Activated CD4-positive, alpha-beta T cell treated with anti-CD3 and anti-CD28 coated beads, Interleukin-2, amount 10 ng/mL, durations not matched to agents 7 days and 5 days (primary cell): ENCODE results near the gene FAM209B. TPM values are rescaled to one million over a fixed set of nuclear protein-coding genes. Genes with fewer than 3 reads are reported as not detected.
"Not testable (repeated sequence)": the region's sequence is repeated elsewhere in the genome, so short reads cannot be mapped to it uniquely, and the experiment has no call there.

Experiments used
- CTCF ChIA-PET: fragments of 350-600 bp; sonication (Branson Sonifier 250); formaldehyde crosslinking; loops from one replicate; lab custom pipeline; 2021; ENCODE audit warnings: antibody characterized with exemption; lab: Charles Lee
- POLR2A ChIA-PET: fragments of 350-600 bp; sonication (Branson Sonifier 250); formaldehyde crosslinking; loops from one replicate; lab custom pipeline; 2021; ENCODE audit warnings: antibody characterized with exemption; lab: Charles Lee
- DNase-seq: peaks from one replicate; pipeline ENCODE4 v3.0.0-alpha.2; 2020
- H3K27ac Mint-ChIP-seq: one replicate; pipeline ENCODE4 v1.8.0; 2021; ENCODE audit warnings: mild to moderate bottlenecking, moderate library complexity, mixed read lengths
- H3K27me3 Mint-ChIP-seq: one replicate; pipeline ENCODE4 v1.8.0; 2021; ENCODE audit warnings: mixed read lengths
- H3K36me3 Mint-ChIP-seq: one replicate; pipeline ENCODE4 v1.8.0; 2021; ENCODE audit warnings: low read depth, mixed read lengths
- H3K4me1 Mint-ChIP-seq: one replicate; pipeline ENCODE4 v1.8.0; 2021; ENCODE audit warnings: mixed read lengths
- H3K4me3 Mint-ChIP-seq: one replicate; pipeline ENCODE4 v1.8.0; 2021; ENCODE audit warnings: mild to moderate bottlenecking, moderate library complexity, mixed read lengths
- H3K9me3 Mint-ChIP-seq: one replicate; pipeline ENCODE4 v1.8.0; 2021; ENCODE audit warnings: mixed read lengths
- total RNA-seq, 2 experiments: library from RNA; stranded (reverse); gene quantifications; one replicate each; pipeline ENCODE4 v1.2.3, GENCODE V29; 2021

FAM209B gene
- total RNA-seq, 2 experiments from 2014 or later = 0.89 to 1.9 TPM

DNA sequence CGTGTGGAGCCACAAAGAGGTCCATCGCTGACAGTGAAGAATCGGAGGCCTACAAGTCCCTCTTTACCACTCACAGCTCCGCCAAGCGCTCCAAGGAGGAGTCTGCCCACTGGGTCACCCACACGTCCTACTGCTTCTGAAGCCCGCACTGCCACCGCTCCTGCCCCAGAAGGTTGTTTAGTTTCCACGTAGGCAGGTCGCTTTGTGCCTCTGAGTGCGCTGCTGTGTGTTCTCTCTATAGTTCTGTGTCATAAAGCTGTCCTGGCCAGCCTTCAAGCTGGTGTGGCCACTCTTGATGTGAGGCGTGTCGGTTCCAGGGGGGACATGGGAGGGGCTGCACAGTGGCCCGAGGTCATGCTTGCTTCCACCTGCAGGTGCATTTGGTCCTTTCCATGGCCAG is 14.9 kb upstream of the FAM209B start:
- ChIA-PET CTCF (no interaction called here), POLR2A (no interaction called here)
- Mint-ChIP-seq H3K27ac (no peak overlapping the region), H3K4me1 (peaks cover 13% of the 10 kb centered on the region), H3K4me3 (no peak overlapping the region), H3K9me3 (peaks cover 14% of the 10 kb centered on the region), H3K27me3 (no peaks in the 10 kb centered on the region), H3K36me3 (peaks cover 50% of the 10 kb centered on the region)
- DNase-seq = no peak

DNA sequence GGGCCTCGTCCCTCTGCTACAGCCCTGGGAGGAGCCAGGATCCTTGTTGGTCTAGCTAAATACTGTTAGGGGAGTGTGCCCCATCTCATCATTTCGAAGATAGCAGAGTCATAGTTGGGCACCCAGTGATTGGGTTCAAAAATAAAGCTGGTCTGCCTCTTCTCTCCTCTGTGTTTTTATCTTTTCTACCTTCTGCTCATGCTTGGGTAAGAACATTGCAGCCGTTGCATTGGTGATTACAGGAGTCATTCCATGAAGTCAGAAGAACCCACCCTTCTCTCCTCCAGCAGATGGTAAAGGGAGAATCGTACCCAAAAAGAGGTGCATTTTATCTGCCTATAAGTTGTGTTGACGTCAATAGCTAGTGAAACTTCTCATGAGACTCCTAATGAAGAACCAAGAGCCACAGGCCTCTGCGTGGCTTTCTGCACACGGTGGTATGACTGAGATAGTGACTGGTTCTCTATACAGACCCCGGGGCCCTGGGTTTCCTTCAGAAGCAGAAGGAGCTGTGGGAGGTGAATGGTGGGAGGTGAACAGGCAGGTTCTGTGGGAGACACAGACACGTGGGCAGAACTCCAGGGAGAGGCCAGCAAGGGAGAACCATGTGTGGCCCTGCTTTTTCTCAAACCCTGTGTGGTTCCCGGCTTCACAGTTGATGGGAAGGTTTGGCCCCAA is 14.2 kb upstream of the FAM209B start:
- CTCF ChIA-PET = no interaction called here
- peaks cover 14% of the 10 kb centered on the region for H3K9me3 Mint-ChIP-seq
- H3K27me3 Mint-ChIP-seq = no peaks in the 10 kb centered on the region
- peaks cover 17% of the 10 kb centered on the region for H3K4me1 Mint-ChIP-seq
- H3K36me3 Mint-ChIP-seq = peaks cover 50% of the 10 kb centered on the region
- no peak overlapping the region for H3K4me3 Mint-ChIP-seq
- H3K27ac Mint-ChIP-seq = no peak overlapping the region
- DNase-seq = no peak
- POLR2A ChIA-PET = no interaction called here

DNA sequence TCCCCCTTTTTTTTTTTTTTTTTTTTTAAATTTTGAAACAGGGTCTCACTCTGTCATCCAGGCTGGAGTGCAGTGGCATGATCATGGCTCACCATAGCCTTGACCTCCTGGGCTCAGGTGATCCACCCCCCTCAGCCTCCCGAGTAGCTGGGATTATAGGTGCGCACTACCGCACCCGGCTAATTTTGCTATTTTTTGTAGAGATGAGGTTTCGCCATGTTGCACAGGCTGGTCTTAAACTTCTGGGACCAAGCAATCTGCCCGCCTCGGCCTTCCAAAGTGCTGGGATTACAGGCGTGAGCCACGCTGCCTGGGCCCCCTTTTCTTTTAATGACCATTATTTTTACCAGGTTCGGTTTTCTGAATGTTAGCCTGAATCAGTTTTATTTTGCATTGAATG is 13.5 kb upstream of the FAM209B start:
- Mint-ChIP-seq H3K9me3 (peaks cover 14% of the 10 kb centered on the region), H3K27me3 (no peaks in the 10 kb centered on the region), H3K4me3 (no peak overlapping the region), H3K27ac (no peak overlapping the region), H3K4me1 (peaks cover 17% of the 10 kb centered on the region), H3K36me3 (peaks cover 50% of the 10 kb centered on the region)
- CTCF ChIA-PET = no interaction called here
- no peak for DNase-seq
- POLR2A ChIA-PET = no interaction called here

DNA sequence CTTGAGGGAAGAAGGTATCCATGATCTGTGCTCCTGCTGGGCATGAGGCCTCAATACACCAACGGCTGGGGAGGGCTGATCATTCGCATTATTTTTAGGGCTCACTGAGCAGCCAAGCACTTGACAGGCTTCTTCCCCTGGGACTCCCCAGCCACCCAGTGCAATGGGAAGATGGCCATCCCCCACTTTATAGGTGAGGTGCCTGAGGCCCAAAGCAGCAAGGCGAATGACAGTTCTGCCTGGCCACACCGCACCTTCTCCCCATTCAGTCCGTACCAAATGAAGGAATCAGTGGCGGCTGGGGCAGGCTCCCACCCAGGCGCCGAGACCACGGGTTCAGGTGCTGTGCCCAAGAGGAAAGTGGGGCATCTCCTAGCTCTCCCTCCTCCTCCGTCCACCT is 12.9 kb upstream of the FAM209B start:
- Mint-ChIP-seq H3K27ac (no peak overlapping the region), H3K9me3 (peaks cover 14% of the 10 kb centered on the region), H3K27me3 (no peaks in the 10 kb centered on the region), H3K4me3 (no peak overlapping the region), H3K4me1 (peaks cover 17% of the 10 kb centered on the region), H3K36me3 (peaks cover 50% of the 10 kb centered on the region)
- CTCF ChIA-PET = no interaction called here
- POLR2A ChIA-PET = no interaction called here
- DNase-seq = no peak

DNA sequence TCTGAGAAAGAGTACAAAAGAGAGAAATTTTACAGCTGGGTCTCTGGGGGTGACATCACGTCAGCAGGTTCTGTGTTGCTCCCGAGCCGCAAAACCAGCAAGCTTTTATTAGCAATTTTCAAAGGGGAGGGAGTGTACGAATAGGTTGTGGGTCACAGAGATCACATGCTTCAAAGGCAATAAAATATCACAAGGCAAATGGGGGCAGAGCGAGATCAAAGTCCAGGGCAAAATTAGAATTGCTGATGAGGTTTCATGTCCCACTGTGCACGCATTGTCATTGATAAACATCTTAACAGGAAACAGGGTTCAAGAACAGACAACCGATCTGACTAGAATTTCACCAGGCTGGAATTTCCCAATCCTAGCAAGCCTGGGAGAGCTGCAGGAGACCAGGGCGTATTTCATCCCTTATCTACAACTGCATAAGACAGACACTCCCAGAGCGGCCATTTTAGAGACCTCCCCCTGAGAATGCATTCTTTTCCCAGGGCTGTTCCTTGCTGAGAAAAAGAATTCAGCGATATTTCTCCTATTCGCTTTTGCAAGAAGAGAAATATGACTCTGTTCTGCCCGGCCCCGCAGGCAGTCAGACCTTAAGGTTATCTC is 12.2 kb upstream of the FAM209B start:
- Mint-ChIP-seq H3K4me1 (peaks cover 17% of the 10 kb centered on the region), H3K9me3 (peaks cover 14% of the 10 kb centered on the region), H3K36me3 (peaks cover 50% of the 10 kb centered on the region)
- H3K4me3 Mint-ChIP-seq, H3K27ac Mint-ChIP-seq, H3K27me3 Mint-ChIP-seq, POLR2A ChIA-PET, DNase-seq, CTCF ChIA-PET: not testable (repeated sequence)

DNA sequence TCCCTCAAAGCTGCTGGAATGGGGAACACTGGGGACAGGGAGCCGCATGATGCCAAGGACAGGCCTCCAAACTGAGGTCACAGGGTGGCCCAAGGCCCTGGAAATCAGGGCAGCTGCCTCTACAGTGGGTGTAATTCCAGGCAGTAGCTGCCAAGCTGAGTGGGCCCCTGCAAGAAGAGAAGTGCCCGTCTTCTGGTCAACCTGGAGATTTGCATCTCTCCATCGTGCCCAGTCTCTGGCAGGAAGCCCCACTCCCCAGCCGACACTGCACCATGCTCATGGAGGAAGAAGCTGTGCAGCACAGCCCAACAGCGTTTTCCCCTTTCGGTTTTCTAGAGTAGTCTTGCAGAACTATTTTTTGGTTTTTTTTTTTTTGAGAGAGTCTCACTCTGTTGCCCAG is 10.7 kb upstream of the FAM209B start:
- H3K4me3 Mint-ChIP-seq = no peak overlapping the region
- peaks cover 17% of the 10 kb centered on the region for H3K4me1 Mint-ChIP-seq
- peaks cover 49% of the 10 kb centered on the region for H3K36me3 Mint-ChIP-seq
- no peak overlapping the region for H3K27ac Mint-ChIP-seq
- H3K27me3 Mint-ChIP-seq = no peaks in the 10 kb centered on the region
- CTCF ChIA-PET = interaction anchor here (0.9 to 1.5 kb wide), 3 partner anchors 8 to 19 kb away, joined by 3 to 4 read pairs (median 4); no protein-coding TSS in a partner anchor
- DNase-seq = no peak
- POLR2A ChIA-PET = no interaction called here
- H3K9me3 Mint-ChIP-seq = peaks cover 14% of the 10 kb centered on the region

DNA sequence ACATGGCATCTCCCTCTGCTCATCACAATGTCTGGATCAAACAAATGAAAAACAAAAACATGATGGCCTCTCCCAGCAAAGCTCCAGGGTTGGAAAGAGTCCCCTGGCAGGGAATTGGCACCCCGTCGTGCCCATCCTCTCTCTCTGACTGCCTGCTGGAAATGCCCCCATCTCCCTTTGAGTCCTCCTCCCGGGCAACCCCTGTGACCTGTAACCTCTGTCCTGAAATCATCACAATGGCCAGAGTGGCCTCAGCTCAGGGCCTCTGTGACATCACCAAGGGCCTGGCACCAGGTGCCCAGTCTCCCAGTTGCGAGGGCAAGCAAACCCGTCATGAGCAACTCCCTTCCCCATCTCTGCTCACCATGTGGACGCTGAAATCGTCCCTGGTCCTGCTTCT is 8.6 kb upstream of the FAM209B start, which contains the start of gene FAM209A:
Gene FAM209A, plus strand, starts transcription at position 301 of the 400 bp plus-strand sequence. Its CDS starts 65 bp downstream, at position 366.
- peaks cover 29% of the 10 kb centered on the region for H3K36me3 Mint-ChIP-seq
- H3K27ac Mint-ChIP-seq, H3K4me3 Mint-ChIP-seq, H3K27me3 Mint-ChIP-seq, POLR2A ChIA-PET, CTCF ChIA-PET, DNase-seq: not testable (repeated sequence)
- H3K9me3 Mint-ChIP-seq = peaks cover 14% of the 10 kb centered on the region
- peaks cover 17% of the 10 kb centered on the region for H3K4me1 Mint-ChIP-seq

DNA sequence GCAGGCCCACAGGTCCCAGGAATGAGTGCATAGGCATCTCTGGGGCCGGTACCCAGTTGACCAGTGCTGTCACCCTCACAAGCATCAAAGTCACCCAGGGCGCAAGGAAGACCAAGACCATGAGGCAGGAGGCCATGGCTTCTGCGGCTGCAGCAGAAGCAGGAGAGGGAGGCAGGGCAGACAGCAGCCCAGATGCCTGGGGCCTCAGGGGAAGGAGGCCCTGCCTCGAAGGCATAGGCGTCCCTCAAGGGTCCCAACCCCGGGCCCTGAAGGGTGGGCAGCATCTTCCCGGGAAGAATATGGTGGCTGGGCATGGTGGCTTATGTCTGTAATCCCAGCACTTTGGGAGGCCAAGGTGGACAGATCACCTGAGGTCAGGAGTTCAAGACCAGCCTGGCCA is 5.5 kb upstream of the FAM209B start:
- H3K27ac Mint-ChIP-seq = no peak overlapping the region
- H3K36me3 Mint-ChIP-seq = no peaks in the 10 kb centered on the region

DNA sequence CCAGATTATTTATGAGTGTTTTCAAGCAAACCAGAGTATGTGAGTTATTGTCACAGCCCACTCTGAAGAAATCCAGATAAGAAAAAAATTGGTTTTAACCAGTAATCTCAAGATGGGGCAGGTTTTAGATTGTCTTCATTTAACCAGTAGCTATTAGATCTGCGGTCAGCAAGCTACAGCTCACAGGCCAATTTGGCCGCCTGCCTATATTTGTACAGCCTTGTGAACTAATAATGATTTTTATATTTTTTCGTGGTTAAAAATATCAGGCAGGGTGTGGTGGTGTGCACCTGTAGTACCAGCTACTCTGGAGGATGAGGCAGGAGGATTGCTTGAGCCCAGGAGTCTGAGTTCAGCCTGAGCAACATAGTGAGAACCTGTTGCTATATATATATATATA is 5.0 kb downstream of the FAM209B start:
- ChIA-PET POLR2A (no interaction called here), CTCF (interaction anchor here (1.0 kb wide), 1 partner anchor 13 kb away, joined by 4 read pairs; no protein-coding TSS in a partner anchor)
- no peak overlapping the region for H3K27ac Mint-ChIP-seq
- H3K27me3 Mint-ChIP-seq = no peaks in the 10 kb centered on the region
- H3K4me1 Mint-ChIP-seq = peaks cover 14% of the 10 kb centered on the region
- H3K4me3 Mint-ChIP-seq = no peak overlapping the region
- no peaks in the 10 kb centered on the region for H3K36me3 Mint-ChIP-seq
- no peaks in the 10 kb centered on the region for H3K9me3 Mint-ChIP-seq
- DNase-seq = no peak

More for the DNA sequence above, 5.5 kb upstream of the FAM209B start:
- CTCF ChIA-PET = no interaction called here
- H3K27me3 Mint-ChIP-seq = no peaks in the 10 kb centered on the region
- no peak for DNase-seq
- no peak overlapping the region for H3K4me3 Mint-ChIP-seq
- peaks cover 10% of the 10 kb centered on the region for H3K4me1 Mint-ChIP-seq
- no peaks in the 10 kb centered on the region for H3K9me3 Mint-ChIP-seq
- POLR2A ChIA-PET = no interaction called here

DNA sequence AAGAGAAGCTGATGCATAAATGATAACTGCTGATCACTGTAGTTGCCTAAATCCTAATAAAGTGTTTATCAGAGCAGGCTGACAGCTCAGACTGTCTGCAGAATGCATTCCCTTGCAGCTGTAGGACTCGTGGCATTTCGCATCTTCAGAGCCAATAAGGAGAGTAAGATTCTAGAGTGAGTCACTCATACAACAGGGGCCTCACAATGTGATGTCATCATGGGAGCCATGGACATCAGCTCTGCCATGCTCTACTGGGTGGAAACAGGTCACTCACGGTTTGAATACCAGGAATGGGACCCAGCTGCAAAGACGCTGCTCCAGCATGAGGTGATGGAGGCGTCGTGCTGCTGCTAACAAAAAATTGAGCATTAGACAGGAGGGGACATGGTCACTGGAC is 7.4 kb downstream of the FAM209B start:
- DNase-seq = no peak
- Mint-ChIP-seq H3K9me3 (no peaks in the 10 kb centered on the region), H3K4me1 (peaks cover 13% of the 10 kb centered on the region), H3K27me3 (no peaks in the 10 kb centered on the region), H3K36me3 (no peaks in the 10 kb centered on the region), H3K4me3 (no peak overlapping the region), H3K27ac (no peak overlapping the region)
- ChIA-PET POLR2A (no interaction called here), CTCF (interaction anchor here (0.5 kb wide), 1 partner anchor 9 kb away, joined by 3 read pairs; no protein-coding TSS in a partner anchor)

DNA sequence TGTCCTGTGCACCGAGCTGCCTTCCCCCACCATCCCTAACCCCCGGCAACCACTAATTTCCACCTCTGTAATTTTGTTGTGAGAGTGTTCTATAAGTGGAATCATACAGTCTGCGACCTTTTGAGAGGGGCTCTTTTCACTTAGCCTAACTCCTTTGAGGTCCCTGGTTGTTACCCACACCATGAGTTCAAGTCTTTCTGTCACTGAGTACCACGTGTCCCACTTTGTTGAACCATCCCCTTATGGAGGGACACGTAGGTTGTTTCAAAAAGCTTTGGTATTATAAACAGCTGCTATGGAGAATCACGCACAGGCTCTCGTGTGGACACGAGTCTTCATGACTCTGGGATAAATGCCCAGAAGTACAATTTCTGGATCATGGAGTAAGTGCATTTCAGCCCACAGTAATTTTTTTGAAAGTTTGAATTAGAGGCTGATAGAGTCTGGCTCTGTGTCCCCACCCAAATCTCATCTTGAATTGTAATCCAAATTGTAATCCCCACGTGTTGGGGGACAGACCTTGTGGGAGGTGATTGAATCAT is 9.5 kb downstream of the FAM209B start:
- H3K4me1 Mint-ChIP-seq = peaks cover 5% of the 10 kb centered on the region
- H3K27ac Mint-ChIP-seq = no peak overlapping the region
- ChIA-PET POLR2A (no interaction called here), CTCF (interaction anchor here (0.8 to 1.4 kb wide), 2 partner anchors 8 to 12 kb away, joined by 4 to 5 read pairs; no protein-coding TSS in a partner anchor)
- H3K4me3 Mint-ChIP-seq = no peak overlapping the region
- DNase-seq = no peak
- no peaks in the 10 kb centered on the region for H3K9me3 Mint-ChIP-seq
- H3K27me3 Mint-ChIP-seq = no peaks in the 10 kb centered on the region
- no peaks in the 10 kb centered on the region for H3K36me3 Mint-ChIP-seq

DNA sequence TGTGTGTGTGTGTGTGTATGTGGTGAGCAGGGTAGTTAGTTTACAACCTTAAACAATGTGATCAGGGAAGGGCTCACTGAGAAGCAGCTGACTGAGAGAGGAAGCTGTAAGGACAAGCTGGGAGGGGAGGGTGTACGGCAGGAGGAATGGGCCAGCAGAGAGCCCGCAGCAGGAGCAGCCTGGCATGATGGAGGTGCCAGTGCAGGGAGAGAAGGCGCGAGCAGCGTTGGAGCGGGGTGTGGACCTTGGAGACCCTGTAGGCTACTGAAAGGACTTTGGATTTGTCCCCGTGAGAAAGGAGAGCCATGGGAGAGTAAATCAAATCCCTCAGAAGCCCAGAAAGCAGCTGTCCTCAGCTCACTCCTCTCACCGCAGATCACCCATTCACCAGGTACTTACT is 18.5 kb downstream of the FAM209B start:
- Mint-ChIP-seq H3K27me3 (no peaks in the 10 kb centered on the region), H3K9me3 (no peaks in the 10 kb centered on the region), H3K36me3 (no peaks in the 10 kb centered on the region), H3K4me3 (no peak overlapping the region), H3K4me1 (peaks cover 8% of the 10 kb centered on the region), H3K27ac (no peak overlapping the region)
- ChIA-PET CTCF (interaction anchor here (1.6 kb wide), 1 partner anchor 784 kb away, joined by 3 read pairs; no protein-coding TSS in a partner anchor), POLR2A (no interaction called here)
- no peak for DNase-seq

DNA sequence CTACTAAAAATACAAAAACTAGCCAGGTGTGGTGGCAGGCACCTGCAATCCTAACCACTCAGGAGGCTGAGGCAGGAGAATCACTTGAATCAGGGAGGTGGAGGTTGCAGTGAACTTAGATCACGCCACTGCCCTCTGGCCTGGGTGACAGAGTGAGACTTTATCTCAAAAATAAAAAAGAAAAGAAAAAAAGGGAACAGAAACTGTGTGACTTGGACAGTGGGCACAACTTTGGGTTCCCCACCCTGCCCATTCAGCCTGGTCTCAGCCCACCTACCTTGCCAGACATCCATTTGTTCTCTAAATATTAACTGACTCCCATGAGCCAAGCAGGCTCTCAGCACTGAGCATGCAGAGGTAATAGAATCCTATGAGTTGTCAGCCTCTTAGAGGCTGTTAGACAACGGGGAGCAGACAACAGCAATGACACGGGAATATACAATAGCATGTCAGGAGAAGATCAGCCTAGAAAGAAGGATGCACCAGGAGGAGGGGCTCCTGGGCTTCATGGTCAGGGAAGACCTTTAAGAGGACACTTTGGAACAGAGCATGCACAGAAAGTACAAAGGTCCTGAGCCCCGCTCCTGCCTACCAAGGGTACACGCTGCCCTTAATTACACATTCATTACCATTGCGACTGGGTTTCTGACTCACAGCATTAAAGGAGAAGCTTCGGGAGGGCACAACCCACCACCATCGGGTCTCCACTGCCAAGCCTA is 20.0 kb downstream of the FAM209B start:
- H3K4me1 Mint-ChIP-seq = peaks cover 8% of the 10 kb centered on the region
- H3K4me3 Mint-ChIP-seq = no peak overlapping the region
- no peak for DNase-seq
- H3K36me3 Mint-ChIP-seq = no peaks in the 10 kb centered on the region
- no peak overlapping the region for H3K27ac Mint-ChIP-seq
- ChIA-PET CTCF (no interaction called here), POLR2A (no interaction called here)
- peaks cover 2% of the 10 kb centered on the region for H3K27me3 Mint-ChIP-seq
- no peaks in the 10 kb centered on the region for H3K9me3 Mint-ChIP-seq
